Stimulated activated CD8-positive, alpha-beta memory T cell treated with anti-CD3 and anti-CD28 coated beads, Interleukin-12 subunit alpha, Interleukin-12 subunit beta, amount 100 ng/mL, for 4 hours (primary cell): Measurements from ENCODE around the gene AOPEP.
"Not testable (repeated sequence)": the region's sequence is repeated elsewhere in the genome, so short reads cannot be mapped to it uniquely, and the experiment has no call there.

ENCODE experiments used
- DNase-seq: peaks from one replicate; pipeline ENCODE4 v3.0.0-alpha.2; 2020; ENCODE audit warnings: low read depth

The AOPEP gene

DNA sequence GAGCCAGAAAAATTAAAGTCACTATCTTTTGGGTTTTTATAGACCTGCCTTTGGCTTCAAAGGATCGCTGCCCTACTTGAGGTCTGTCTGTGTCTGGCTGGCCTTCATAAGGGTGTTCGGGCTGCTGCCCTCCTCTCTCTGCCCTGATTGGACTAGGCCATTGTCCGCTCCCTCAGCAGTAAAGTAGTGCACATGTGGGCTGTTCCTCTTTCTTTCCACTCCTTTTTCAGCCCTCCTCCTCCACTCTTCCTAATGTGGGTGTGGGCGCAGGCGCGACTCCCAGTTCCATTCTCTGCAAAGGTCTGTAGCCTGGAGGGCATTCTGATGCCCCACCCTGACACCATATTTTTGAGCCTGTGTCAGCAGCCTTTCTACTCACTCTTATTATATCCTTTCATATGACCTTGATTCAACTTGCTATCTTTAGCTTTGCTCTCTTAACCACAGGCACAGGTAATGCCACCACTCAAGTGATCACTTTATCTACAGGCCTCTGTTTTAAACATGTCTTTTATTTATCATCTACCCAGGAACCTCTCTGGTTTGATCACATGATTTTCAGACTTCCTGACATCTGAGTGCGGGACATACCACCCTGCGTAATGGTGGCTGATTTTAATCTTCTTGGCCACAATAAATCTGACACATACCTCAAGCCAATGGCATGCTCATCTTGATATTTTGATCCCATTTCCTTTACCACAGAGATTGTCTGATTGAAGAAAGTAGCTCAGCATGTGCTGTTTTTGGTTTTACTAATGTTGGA lies 144.5 kb downstream of the AOPEP start:
- DNase-seq = no peak

DNA sequence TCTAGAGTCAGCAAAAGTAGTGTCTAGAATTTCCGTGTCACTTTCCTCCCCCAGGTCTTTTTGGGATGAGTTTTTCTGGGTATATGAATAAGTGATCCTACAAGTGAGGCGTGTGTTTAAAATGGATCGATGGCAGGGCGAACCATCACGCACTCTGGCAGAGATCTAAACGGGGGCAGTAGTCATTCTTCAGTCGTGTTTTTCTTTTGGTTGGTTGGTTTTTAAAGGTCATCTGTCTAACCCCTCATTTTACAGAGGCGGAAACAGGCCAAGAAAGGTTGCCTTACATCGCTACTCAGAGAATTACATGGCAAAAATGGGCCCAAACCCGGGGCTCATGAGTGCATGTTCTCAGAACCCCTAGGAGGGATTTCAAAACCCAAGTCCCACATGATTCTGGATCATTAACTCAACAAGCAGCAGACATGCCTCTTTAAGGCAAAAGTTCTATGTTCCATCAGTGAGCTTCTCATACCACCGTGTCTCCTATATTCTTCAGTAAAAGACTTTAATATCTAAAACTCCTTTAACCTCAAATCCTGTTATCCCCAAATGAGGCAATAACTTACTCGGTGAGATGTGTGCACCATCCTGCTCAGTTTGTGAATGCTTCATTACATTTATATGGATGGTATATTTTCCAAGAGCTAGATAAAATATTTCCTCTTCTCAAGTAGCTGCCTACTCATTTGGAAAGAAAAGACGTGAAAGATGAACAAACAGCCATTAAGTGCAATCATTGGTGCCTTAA lies 145.8 kb downstream of the AOPEP start:
- no peak for DNase-seq

DNA sequence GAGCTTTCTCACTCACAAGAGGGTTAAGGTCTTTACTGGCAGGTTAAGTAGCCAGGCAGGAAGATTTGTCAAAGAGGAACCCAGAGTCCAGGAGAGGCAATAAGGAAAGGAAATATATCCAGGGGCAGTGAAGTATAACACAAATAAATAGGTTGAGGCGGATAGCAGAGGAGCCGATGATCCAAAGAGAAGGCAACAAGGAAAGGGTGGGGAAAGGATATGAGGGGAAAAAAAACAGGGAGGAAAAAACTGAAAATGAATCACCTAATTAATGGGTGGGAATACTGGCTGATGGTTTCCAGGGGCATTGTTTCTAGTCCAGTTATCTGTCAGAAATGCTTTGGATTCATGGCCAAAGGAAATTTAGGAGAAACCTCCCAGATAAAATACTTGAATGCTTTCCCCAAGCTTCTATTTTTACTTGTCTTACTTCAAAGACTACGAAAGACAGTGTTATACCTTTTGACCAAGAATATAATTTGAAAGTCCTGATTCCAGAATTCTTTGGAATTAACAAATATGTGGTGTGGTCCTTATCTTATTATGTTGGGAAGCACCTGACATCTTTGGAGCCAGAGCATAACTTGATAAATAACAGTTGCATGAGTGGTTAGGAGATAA lies 146.5 kb downstream of the AOPEP start:
- DNase-seq = no peak

DNA sequence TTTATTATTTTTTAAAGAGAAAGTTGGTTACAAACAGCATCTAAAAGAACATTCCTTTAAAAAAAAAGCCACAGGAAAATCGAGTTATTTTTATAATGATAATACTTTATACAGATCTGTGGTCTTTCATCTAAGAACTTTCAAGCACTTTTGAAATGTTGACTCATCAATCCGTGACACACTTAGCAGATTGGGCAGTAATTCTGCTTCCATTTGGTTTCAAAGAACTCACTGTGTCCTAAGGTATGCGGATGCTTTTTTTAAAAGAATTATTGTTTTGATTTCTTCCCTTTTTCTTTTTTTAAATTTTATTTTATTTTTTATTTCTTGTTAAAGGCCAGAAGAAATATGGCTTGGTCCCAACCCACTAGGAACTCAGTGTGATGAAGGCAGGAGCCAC lies 147.8 kb downstream of the AOPEP start:
- no peak for DNase-seq

DNA sequence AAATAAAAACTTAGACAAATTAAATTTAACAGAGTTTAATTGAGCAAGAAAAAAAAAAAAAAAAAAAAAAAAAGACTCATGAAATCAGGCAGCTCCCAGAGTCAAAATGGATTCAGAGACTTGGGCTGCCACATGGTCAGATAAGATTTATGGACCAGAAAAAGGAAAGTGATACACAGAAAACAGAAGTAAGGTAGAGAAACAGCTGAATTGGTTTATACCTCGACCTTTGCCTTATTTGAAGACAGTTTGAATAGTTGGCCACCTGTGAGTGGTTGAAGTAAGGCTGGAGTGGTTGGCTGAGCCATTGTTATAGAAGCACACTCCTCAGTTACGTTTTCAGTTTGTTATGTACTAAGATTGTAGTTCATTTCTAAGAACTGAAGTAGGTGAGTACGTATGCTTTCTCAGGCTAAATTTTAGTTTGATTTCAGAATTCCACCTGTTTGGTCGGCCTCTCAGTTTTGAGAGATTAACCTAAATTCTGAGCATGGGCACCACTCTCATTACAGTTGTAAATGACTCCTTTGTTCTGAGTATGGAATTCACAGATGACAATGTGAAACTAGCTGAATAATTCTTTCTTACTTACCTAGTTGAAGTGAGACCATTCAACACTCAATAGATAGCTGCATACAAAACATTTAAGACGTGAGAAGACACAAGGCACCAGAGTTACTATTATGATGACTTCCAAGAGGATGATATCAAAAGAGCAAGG lies 149.0 kb downstream of the AOPEP start:
- no peak for DNase-seq

DNA sequence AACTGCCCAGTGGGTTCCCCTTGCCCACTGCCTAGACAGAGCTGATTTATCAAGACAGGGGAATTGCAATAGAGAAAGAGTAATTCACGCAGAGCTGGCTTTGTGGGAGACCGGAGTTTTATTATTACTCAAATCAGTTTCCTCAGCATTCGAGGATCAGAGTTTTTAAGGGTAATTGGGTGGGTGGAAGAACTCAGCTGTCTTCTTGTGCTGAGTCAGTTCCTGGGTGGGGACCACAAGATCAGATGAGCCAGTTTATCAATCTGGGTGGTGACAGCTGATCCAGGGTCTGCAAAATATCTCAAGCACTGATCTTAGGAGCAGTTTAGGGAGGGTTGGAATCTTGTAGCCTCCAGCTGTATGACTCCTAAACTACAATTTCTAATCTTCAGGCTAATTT lies 152.3 kb downstream of the AOPEP start:
- not testable (repeated sequence) for DNase-seq

DNA sequence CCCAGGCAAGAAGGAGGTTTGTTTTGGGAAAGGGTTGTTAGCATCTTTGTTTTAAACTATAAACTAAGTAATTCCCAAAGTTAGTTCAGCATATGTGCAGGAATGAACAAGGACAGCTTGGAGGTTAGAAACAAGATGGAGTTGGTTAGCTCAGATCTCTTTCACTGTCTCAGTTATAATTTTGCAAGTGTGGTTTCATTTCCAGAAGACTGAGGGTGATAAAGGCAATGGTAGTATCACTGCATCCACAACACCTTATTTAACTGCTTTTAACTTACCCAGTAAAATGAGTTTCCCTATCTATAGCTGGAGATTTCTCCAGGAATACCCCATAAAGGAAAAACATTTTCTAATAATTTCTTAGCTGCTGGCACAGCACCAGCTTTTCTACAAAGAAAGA lies 152.7 kb downstream of the AOPEP start:
- no peak for DNase-seq

DNA sequence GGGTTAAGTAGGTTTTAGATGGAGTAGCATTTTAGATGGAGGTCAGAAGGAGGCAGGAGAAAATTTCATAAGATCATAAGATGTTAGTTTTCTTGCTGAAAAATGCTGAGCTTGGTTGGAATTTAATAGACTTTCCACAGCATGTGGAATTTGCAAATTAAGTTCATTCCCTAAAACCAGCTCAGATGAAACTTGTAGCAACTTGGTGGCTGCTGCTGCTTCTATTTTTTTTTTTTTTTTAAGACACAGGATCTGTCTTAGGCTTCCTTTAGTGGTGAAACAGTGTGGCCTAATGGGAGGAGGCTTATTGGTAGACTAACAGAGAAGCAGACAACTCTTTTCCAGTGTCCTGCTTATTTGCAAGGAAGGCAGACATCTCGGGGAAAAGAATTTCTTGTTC lies 154.5 kb downstream of the AOPEP start:
- DNase-seq = no peak

DNA sequence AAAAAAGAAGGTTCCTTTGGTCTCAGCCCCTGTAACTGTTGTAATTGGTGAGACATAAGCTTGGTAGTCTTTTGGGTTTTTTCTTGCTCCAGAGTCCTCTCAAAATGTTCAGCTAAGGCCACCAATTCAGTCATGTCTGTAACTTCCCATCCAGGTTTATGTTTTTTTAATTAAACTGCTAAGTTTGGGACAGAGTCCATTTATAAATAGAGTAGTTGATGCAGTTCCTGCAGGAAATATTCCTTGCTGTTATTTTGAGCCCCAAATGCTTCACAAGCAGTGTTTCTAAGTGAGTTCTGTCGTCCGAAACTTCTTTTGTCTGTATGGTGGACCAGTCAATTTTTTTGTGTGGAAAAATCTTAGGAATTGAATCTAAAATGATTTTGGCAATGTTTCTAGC lies 155.0 kb downstream of the AOPEP start:
- no peak for DNase-seq

DNA sequence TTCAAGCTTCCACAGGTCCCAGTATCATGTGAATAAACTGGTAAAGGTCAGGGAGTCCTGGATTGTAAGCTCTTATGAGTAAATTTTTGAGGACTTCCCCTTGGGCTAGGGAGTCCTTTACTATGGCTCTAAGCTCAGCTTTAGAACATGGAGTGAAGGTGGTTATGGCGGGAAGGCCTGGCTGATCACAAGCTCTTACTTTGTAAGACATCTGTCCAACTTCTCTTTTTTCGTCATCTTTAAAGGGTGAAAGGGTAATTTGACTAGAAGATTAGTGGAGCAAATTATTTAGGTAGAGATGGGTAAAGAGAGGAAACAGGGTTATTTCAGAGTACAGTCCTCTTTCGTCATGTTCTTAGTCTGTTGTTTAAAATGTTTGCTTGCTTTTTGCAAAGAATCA lies 155.4 kb downstream of the AOPEP start:
- no peak for DNase-seq

DNA sequence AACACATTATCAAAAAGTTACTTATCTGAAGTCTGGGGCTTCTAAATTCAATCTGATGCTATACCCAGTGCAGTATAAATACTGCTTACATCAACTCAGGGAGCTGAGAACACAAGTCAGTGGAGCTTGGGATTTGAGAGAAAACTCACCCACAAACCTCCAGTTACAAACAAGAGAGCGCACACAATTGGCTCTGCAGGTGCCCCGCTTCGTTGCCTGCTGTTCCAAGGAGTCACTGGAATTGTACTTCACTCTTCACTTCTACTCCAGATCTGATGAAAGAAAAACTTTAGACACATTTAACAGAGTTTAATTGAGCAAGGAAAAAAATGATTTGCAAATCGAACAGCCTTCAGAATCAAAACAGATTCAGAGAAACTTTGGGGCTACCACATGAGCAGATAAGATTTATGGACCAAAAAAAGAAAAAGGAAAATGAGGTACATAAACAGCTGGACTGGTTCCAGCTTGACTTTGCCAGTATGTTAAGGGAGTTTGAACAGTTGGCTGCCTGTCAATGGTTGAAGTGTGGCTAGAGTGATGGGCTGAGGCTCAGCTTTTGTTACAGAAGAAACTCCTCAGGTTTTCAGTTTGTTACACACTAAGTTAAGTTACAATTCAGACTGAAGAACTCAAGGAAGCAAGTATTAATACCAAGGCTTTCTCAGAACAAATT lies 156.6 kb downstream of the AOPEP start:
- no peak for DNase-seq

DNA sequence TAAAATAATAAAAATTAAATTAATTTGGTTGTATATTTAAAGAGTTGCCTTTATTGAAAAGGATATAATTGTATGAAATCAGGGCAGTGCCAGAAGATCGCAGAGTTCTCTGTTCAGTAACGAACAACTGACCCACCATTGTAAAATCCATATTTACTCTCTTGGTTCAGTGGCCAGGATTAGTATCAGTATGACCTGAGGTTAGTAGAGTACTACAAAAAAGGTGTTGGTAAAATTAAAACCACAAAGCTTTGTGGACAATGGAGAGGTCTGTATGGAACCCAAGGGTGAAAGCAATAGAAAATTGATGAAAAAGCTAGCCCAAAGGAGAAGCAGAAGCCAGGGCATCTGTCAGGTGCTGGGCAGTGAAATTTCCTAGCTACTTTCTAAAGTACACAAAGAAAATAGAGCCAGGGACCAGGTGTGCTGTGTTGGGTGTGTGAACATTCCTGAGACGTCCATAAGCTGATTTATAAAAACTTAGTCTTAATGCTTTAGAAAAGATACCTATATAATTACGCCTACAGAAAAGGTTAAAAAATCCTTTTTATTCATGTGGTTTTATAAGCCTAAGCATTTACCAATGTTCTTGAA lies 159.5 kb downstream of the AOPEP start:
- no peak for DNase-seq

DNA sequence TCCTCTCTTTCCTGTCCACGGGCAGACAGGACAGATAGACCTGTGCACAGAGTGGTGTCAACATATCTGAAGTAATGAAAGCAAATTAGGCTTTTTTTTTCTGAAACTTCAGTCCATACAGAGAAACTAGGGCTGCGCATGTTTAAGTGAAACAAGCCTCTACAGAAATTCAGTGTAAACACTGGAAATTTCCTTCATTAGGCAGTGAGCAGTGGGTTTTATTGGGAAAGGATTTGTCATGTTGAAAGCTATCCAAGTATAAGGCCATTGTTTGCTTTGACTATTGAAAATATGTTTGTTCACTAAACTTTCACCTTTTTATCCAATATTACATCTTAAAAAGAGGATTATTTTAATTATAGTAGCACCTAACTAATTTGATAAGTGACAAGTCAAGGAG lies 161.2 kb downstream of the AOPEP start:
- DNase-seq = no peak

DNA sequence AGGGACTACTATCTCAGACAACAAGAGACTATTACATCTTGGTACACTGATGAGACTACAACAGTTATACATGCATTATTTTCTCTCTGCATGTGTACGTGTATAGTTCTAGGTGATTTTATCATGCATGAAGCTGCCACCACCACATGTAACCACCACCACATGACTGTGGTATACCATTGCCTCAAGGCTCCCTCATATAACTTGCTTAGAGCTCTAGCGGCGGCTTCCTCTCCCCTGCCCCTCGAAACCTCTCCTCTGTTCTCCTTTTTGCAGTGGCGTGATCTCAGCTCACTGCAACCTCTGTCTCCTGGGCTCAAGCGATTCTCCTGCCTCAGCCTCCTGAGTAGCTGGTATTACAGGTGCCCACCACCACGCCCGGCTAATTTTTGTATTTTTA lies 162.3 kb downstream of the AOPEP start:
- DNase-seq = no peak

DNA sequence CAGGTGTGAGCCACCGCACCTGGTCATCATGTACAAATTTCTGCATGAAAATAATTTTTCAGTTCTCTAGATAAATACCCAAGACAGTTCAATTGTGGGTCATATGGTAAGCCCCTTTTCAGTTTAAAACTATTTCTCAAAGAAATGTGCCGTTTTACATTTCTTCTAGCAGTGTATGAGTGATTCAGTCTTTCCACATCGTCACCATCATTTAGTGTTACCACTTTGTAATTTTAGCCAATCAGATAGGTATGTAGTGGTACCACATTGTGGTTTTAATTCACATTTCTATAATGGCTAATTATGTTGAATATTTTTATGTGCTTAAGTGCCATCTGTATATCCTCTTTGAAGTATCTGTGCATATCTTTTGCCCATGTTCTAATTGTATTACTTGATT lies 163.1 kb downstream of the AOPEP start:
- DNase-seq = no peak

DNA sequence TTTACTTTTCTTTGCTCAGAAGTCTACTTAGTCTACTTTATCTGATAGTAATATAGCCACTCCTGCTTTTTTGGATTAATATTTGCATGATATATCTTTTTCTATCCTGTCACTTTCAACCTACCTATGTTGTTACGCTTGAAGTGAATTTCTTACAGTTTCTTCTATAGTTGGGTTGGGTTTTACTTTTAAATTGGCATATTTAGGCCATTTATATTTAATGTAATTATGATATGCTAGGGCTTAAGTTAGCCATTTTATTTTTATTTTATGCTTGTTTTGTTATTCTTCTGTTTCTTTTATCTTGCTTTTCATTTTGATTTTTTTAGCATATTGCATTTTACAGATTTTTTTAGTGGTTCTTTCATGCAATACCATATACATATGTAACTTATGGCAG lies 164.7 kb downstream of the AOPEP start:
- DNase-seq = no peak

DNA sequence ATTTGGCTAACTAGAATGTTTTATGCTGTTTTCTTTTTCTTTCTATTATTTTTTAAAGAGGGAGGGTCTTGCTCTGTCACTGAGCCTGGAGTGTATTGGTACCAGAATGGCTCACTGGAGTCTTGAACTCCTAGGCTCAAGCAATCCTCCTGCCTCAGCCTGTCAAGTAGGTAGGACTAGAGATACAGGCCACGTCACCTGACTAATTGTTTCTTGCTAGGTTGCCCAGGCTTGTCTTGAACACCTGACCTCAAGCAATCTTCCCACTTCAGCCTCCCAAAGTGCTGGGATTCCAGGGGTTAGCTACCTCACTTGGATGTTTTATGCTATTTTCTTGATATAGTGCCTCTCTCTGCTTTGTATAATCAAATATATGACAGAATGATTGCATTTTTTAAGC lies 166.2 kb downstream of the AOPEP start:
- DNase-seq = no peak

DNA sequence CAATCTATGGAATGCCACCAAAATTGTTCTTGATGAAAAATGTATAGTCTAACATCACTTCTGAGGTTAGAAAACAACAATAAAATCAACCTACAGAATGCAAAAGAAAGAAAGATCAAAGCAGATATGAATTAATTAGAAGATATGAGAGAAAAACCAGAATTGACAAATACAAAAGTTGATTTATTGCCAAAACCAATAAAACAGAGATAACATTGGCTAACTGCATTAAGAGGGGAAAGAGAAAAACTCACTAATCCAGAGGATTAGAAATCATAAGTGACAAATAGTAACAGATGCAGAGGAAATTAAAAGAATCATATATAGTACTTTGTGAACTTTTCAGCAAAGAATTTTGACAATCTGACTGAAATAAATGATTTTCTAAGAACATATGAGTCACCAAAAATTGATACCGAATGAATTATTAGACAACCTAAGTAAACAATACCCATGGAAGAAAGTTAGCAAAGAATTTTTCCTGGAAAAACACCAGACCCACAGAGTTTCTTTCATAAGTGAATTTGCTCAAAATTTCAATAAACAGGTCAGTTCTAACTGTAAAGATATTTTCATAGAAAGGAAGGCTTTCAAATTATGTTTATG lies 167.7 kb downstream of the AOPEP start:
- DNase-seq = no peak

DNA sequence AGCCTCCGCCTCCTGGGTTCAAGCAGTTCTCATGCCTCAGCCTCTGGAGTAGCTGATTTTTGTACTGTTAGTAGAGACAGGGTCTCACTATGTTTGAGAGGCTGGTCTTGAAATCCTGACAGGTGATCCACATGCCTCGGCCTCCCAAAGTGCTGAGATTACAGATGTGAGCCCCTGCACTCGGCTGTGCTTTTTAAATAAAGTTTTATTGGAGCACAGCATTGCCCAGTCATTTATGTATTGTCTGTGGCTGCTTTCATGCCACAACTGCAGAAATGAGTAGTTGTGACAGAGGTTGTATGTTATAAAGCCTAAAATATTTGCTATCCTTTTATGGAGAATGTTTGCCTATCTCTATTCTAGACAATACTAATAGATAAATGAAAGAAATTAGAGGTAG lies 169.2 kb downstream of the AOPEP start:
- DNase-seq = no peak

DNA sequence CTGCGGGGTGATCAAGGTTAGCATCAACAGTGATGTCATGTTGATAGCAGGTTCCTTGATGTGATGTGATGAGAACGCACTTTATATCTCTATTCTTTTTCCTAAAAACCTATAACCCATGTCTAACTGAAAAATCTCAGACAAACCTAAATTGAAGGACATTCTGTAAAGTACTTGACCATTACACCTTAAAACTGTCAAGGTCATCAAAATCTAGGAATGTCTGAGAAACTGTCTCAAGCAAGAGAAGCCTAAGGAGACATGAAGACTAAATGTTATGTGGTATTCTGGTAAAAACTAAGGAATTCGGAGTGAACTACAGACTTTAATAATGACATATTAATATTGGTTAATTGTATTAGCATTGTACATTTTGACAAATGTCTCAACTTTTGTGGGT lies 170.0 kb downstream of the AOPEP start:
- no peak for DNase-seq
